MCF 10A (cell line): ENCODE measurements around the gene SP2. TPM values are rescaled to one million over a fixed set of nuclear protein-coding genes. Genes with fewer than 3 reads are reported as not detected.

Experiments
- BruUV-seq: library from RNA; stranded (reverse); fragments of 400-500 nt; replicated peaks from 2 replicates; lab custom pipeline; 2021; lab: Mats Ljungman, UMichigan
- CTCF ChIA-PET: fragments of 300-600 bp; sonication (Branson Sonifier 250); formaldehyde crosslinking; extraction: SDS; loops from one replicate; lab custom pipeline; 2021; ENCODE audit warnings: antibody characterized with exemption, inconsistent platforms; lab: Yijun Ruan, JAX
- POLR2A ChIA-PET: fragments of 300-600, 350-650 bp; sonication (Branson Sonifier 250); formaldehyde crosslinking; extraction: SDS; loops from one replicate; lab custom pipeline; 2020; ENCODE audit warnings: antibody characterized with exemption, inconsistent platforms; lab: Yijun Ruan, JAX
- DNase-seq: peaks from one replicate; pipeline ENCODE4 v3.0.0-alpha.2; 2018; ENCODE audit not compliant: unreplicated experiment
- H3K27ac Mint-ChIP-seq: one replicate; pipeline ENCODE4 v1.8.0; 2022; ENCODE audit warnings: mild to moderate bottlenecking, low read depth, mixed read lengths; ENCODE audit not compliant: unreplicated experiment
- H3K27me3 Mint-ChIP-seq: one replicate; pipeline ENCODE4 v1.8.0; 2022; ENCODE audit warnings: mixed read lengths; ENCODE audit not compliant: insufficient read depth, unreplicated experiment
- H3K36me3 Mint-ChIP-seq: one replicate; pipeline ENCODE4 v1.8.0; 2022; ENCODE audit warnings: mild to moderate bottlenecking, moderate library complexity, mixed read lengths; ENCODE audit not compliant: insufficient read depth, unreplicated experiment
- H3K4me1 Mint-ChIP-seq: one replicate; pipeline ENCODE4 v1.8.0; 2022; ENCODE audit warnings: mixed read lengths; ENCODE audit not compliant: insufficient read depth, unreplicated experiment
- H3K4me3 Mint-ChIP-seq: one replicate; pipeline ENCODE4 v1.8.0; 2022; ENCODE audit warnings: mild to moderate bottlenecking, moderate library complexity, mixed read lengths; ENCODE audit not compliant: unreplicated experiment
- H3K9me3 Mint-ChIP-seq: one replicate; pipeline ENCODE4 v1.8.0; 2022; ENCODE audit warnings: mixed read lengths; ENCODE audit not compliant: unreplicated experiment
- CTCF ChIP-seq: fragments of 200-600 bp; IDR thresholded peaks from one replicate; pipeline ENCODE4 v1.8.0; 2022; ENCODE audit warnings: antibody characterized with exemption, mild to moderate bottlenecking; ENCODE audit not compliant: unreplicated experiment
- intact Hi-C: fragments of 100-400 bp; cut with micrococcal nuclease; formaldehyde crosslinking; loops from 2 replicates; pipeline ENCODE4 v1.14.1; 2022
- total RNA-seq: library from RNA; stranded (reverse); gene quantifications from 2 replicates; pipeline ENCODE4 v1.2.3, GENCODE V29; 2022

Gene SP2
- total RNA-seq, 1 experiment from 2014 or later = 15.1 TPM

- Mint-ChIP-seq H3K27ac (peak overlapping the region; percentile 90), H3K4me3 (peak overlapping the region; percentile 5), H3K36me3 (peaks cover 9% of the 10 kb centered on the region), H3K9me3 (peaks cover 5% of the 10 kb centered on the region), H3K27me3 (no peaks in the 10 kb centered on the region), H3K4me1 (peaks cover 31% of the 10 kb centered on the region)
- ChIA-PET POLR2A (interaction anchor here (0.6 to 9.4 kb wide), 4 partner anchors 13 to 125 kb away, joined by 5 to 256 read pairs (median 12); partner anchors contain the start of genes PNPO, PRR15L and SCRN2), CTCF (interaction anchor here (0.6 to 11.2 kb wide), 2 partner anchors 15 to 869 kb away, joined by 3 to 336 read pairs; partner anchors contain the start of gene PRR15L)
- no TSS peak for BruUV-seq
- peak; percentile 44 for DNase-seq
- intact Hi-C loops = no loop called here
- TF ChIP-seq CTCF = no peak
Measured at GRCh38 chr17:47966079-47966519, 70.1 kb downstream of the SP2 start.

DNA sequence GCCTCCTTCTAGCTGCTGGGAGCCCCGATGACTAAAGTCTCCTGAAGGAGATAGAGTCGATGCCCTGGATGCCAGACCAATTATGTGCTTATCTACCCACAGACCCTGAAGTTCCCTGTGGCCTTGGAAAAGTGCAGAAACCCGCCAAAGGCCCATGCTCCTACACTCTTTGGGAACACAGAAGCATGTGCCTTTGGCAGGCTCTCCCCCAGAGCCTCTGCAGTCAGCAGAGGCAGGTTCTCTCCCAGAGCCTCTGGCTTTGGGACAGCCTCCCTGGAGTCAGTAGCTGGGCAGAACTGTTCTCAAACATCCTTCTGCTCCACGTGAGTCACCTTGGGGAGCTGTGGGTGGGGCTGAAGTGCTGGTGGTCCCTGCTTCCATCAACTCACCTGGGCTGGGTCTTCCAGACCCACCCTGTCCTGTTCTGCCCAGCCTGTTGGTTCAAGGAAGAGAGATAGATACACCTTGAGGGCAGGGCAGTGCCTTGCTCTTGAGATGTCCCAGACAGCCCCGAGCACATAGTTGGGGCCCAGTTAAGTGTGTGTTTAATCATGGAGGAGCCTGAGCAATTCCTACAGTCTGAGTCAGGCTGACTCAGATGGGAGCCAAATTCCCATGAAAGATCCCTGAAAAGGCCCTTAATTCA is 71.7 kb downstream of the SP2 start:
- H3K4me3 Mint-ChIP-seq = no peak overlapping the region
- TF ChIP-seq CTCF = no peak
- CTCF ChIA-PET = interaction anchor here (0.6 to 11.2 kb wide), 6 partner anchors 17 to 235 kb away, joined by 3 to 336 read pairs (median 4); partner anchors contain the start of gene PRR15L
- intact Hi-C loops = no loop called here
- peak overlapping the region; percentile 90 for H3K27ac Mint-ChIP-seq
- POLR2A ChIA-PET = interaction anchor here (0.6 to 9.4 kb wide), 6 partner anchors 14 to 84 kb away, joined by 3 to 256 read pairs (median 6); partner anchors contain the start of genes PNPO, PRR15L and SP2
- BruUV-seq = no TSS peak
- peaks cover 10% of the 10 kb centered on the region for H3K36me3 Mint-ChIP-seq
- H3K9me3 Mint-ChIP-seq = no peaks in the 10 kb centered on the region
- DNase-seq = peak; percentile 80
- no peaks in the 10 kb centered on the region for H3K27me3 Mint-ChIP-seq
- peaks cover 31% of the 10 kb centered on the region for H3K4me1 Mint-ChIP-seq

GRCh38 chr17:47968836-47969235 is 72.8 kb downstream of the SP2 start:
- TF ChIP-seq CTCF = no peak
- Mint-ChIP-seq H3K36me3 (peaks cover 21% of the 10 kb centered on the region), H3K27ac (no peak overlapping the region), H3K4me1 (peaks cover 31% of the 10 kb centered on the region), H3K4me3 (no peak overlapping the region), H3K9me3 (no peaks in the 10 kb centered on the region), H3K27me3 (no peaks in the 10 kb centered on the region)
- DNase-seq = no peak
- CTCF ChIA-PET = interaction anchor here (0.6 to 11.2 kb wide), 5 partner anchors 9 to 86 kb away, joined by 3 to 336 read pairs (median 3); partner anchors contain the start of gene PRR15L
- POLR2A ChIA-PET = interaction anchor here (0.7 to 9.4 kb wide), 5 partner anchors 16 to 132 kb away, joined by 3 to 256 read pairs (median 18); partner anchors contain the start of genes PNPO, PRR15L and SP2
- BruUV-seq = no TSS peak
- intact Hi-C loops = no loop called here
